Kidney (tissue), 14 donors: ENCODE data around the gene SPATS1. TPM values are rescaled to one million over a fixed set of nuclear protein-coding genes. Genes with fewer than 3 reads are reported as not detected.

Experiments used
- DNase-seq, 5 donors: peaks; one replicate each; pipeline ENCODE4 v3.0.0-alpha.2; 2013 to 2020
- FAIRE-seq: peaks from 2 replicates; lab custom pipeline; 2012; peaks lifted over from hg19 to GRCh38; lab: Jason Lieb, UNC
- H3K27ac ChIP-seq, 2 donors: one replicate each; pipeline ENCODE4 v1.7.0; 2013; ENCODE audit warnings: low read depth in 2 of 2, low read length in 2 of 2, inconsistent platforms in 1 of 2
- H3K27me3 ChIP-seq: one replicate; pipeline ENCODE4 v1.7.1; 2013; ENCODE audit warnings: low read length, inconsistent platforms; ENCODE audit not compliant: control insufficient read depth, insufficient read depth
- H3K36me3 ChIP-seq, 3 donors: one replicate each; pipeline versions ENCODE4 v1.7.0 to v1.7.1; 2013; ENCODE audit warnings: low read length in 3 of 3, control low read depth in 1 of 3, inconsistent platforms in 1 of 3; ENCODE audit not compliant: insufficient read depth in 3 of 3, control insufficient read depth in 2 of 3
- H3K4me1 ChIP-seq, 3 donors: one replicate each; pipeline versions ENCODE4 v1.7.0 to v1.7.1; 2013; ENCODE audit warnings: low read length in 3 of 3, inconsistent platforms in 1 of 3, low read depth in 1 of 3; ENCODE audit not compliant: control insufficient read depth in 2 of 3, insufficient read depth in 2 of 3
- H3K4me3 ChIP-seq, 3 donors: one replicate each; pipeline versions ENCODE4 v1.7.0 to v1.8.1; 2013; ENCODE audit warnings: low read length in 3 of 3, control low read depth in 1 of 3, inconsistent platforms in 1 of 3
- H3K9ac ChIP-seq, 3 donors: one replicate each; pipeline versions ENCODE4 v1.7.0 to v1.7.1; 2013; ENCODE audit warnings: low read length in 3 of 3, control low read depth in 1 of 3, inconsistent platforms in 1 of 3
- H3K9me3 ChIP-seq, 3 donors: one replicate each; pipeline versions ENCODE4 v1.7.0 to v1.7.1; 2013; ENCODE audit warnings: low read length in 3 of 3, control low read depth in 1 of 3, inconsistent platforms in 1 of 3; ENCODE audit not compliant: control insufficient read depth in 2 of 3, insufficient read depth in 1 of 3
- CTCF ChIP-seq: IDR thresholded peaks from 3 replicates; pipeline ENCODE4 v1.5.1; 2012; ENCODE audit warnings: mild to moderate bottlenecking, moderate library complexity, borderline replicate concordance; ENCODE audit not compliant: insufficient read depth; ENCODE audit errors: extremely low read depth
- intact Hi-C: fragments of 100-400 bp; cut with DNase I; formaldehyde crosslinking; loops from one replicate; pipeline ENCODE4 v1.11.1; 2022
- polyA plus RNA-seq: library from polyadenylated mRNA; stranded (reverse); fragments of 350-450 nt; fragmentation: Illumina TruSeq; extraction: RNeasy Lipid Tissue Mini Kit (QIAGEN cat#74804); gene quantifications from one replicate; pipeline ENCODE4 v1.2.3, GENCODE V29; 2014; ENCODE audit warnings: low read depth, low replicate concordance; ENCODE audit not compliant: insufficient read depth
- total RNA-seq: library from RNA; stranded (reverse); fragmentation: NEBNext Ultra II Directional; extraction: Animal tissue kit (Norgen Biotek cat#: 25700); gene quantifications from one replicate; pipeline ENCODE4 v1.2.1, GENCODE V29; 2021
- donor health status: control.
- donor health status: control.
- donor health status: control.
- donor health status: control.
- donor health status: control.
- donor health status: DM: yes; HTN: yes; CAD: no.
- donor health status: Normal renal cell carcinoma (clear cell type).

The SPATS1 gene
- total and polyA plus RNA-seq, 2 donors from 2014 or later: not detected

DNA sequence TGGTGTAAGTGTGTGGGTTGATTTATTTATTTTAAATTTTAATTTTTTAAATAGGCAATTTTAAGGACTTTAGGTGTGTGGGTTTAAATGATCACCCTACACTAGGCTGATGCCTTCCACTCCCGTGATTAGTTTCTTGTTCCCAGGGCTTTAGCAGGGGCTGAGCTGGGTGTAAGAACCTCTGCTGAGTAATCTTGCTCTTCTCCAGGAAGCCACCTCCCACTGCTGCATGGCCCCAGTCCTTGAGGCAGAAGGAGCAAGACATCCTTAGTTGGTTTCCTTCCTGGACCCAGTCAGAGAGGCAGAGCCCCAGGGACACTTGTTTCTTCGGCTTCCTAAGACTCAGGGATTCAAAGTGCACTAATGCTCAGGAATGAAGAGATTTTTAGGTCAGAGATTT lies 25.2 kb downstream of the SPATS1 start:
- no peak overlapping the region for H3K9ac ChIP-seq
- H3K4me3 ChIP-seq: no peak overlapping the region
- intact Hi-C loops: no loop called here
- TF ChIP-seq CTCF: no peak
- no peaks in the 10 kb centered on the region for H3K36me3 ChIP-seq
- no peak overlapping the region for H3K27ac ChIP-seq
- H3K27me3 ChIP-seq: no peaks in the 10 kb centered on the region
- H3K9me3 ChIP-seq: no peaks in the 10 kb centered on the region
- DNase-seq: no peak
- FAIRE-seq: no peak
- H3K4me1 ChIP-seq: no peaks in the 10 kb centered on the region

DNA sequence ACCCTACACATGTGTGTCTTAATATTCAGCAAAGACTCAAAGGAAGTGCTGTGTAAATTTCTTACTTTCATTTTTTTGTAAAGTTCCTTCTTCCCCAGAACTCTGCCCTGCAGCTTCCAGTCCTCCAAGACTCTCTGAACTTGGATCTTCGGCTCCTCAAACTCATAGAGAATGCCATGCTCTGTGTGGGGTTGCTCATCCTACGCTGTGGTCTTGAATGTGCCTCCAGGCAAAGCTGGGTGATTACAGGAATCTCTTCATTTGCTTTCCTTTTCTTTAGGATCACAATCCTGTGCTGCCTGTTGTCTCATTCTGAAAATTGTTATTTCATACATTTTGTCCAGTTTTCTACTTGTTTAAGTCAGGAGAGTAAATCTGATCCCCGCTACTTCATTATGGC lies 30.6 kb downstream of the SPATS1 start:
- intact Hi-C loops: no loop called here
- H3K27ac ChIP-seq: no peak overlapping the region
- TF ChIP-seq CTCF: no peak
- no peaks in the 10 kb centered on the region for H3K27me3 ChIP-seq
- H3K36me3 ChIP-seq: no peaks in the 10 kb centered on the region
- H3K4me1 ChIP-seq: no peaks in the 10 kb centered on the region
- FAIRE-seq (no peak), DNase-seq (no peak)
- no peak overlapping the region for H3K4me3 ChIP-seq
- no peaks in the 10 kb centered on the region for H3K9me3 ChIP-seq
- H3K9ac ChIP-seq: no peak overlapping the region

- no peak overlapping the region for H3K27ac ChIP-seq
- H3K27me3 ChIP-seq: no peaks in the 10 kb centered on the region
- DNase-seq (no peak), FAIRE-seq (no peak)
- H3K4me3 ChIP-seq: no peak overlapping the region
- H3K9me3 ChIP-seq: no peaks in the 10 kb centered on the region
- no peaks in the 10 kb centered on the region for H3K4me1 ChIP-seq
- intact Hi-C loops: no loop called here
- H3K36me3 ChIP-seq: no peaks in the 10 kb centered on the region
- TF ChIP-seq CTCF: no peak
- no peak overlapping the region for H3K9ac ChIP-seq
Observed at GRCh38 chr6:44373787-44374186, 31.3 kb downstream of the SPATS1 start.

DNA sequence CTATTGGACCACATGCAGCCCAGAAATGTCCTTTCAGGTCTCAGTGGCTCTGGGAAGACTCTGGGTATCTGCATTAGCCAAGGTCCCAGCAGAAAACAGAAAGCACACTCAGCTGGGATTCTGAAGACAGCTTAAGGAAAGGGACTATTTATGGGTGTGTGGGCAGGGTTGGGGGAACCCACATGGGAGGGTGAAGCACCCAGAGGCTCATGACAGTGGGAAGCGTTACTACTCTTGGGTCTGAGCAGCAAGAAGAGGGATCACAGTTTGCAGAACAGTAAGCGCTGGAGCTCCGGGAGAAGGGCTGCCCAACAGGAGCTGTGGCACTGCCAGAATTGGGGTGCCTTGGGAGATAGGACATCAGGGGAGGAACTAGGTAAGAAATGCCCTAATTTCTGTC lies 32.6 kb downstream of the SPATS1 start:
- H3K27ac ChIP-seq: no peak overlapping the region
- H3K4me3 ChIP-seq: no peak overlapping the region
- no peak for DNase-seq
- no peaks in the 10 kb centered on the region for H3K9me3 ChIP-seq
- intact Hi-C loops: no loop called here
- no peak for TF ChIP-seq CTCF
- H3K36me3 ChIP-seq: no peaks in the 10 kb centered on the region
- no peaks in the 10 kb centered on the region for H3K4me1 ChIP-seq
- H3K27me3 ChIP-seq: no peaks in the 10 kb centered on the region
- H3K9ac ChIP-seq: no peak overlapping the region
- FAIRE-seq: no peak
